Stimulated activated naive CD8-positive, alpha-beta T cell treated with anti-CD3 and anti-CD28 coated beads, Interleukin-15, Interleukin-2, amounts not matched to agents 100 U/mL and 50 U/mL, for 24 hours (primary cell): ENCODE results near the gene RPS6KA3.
"Not testable (repeated sequence)": the region's sequence is repeated elsewhere in the genome, so short reads cannot be mapped to it uniquely, and the experiment has no call there.

ENCODE experiments used
- ATAC-seq: fragments of 150-1000 bp; cut with Tn5 transposase; one replicate; pipeline ENCODE4 v1.10.0; 2021
- DNase-seq: peaks from one replicate; pipeline ENCODE4 v3.0.0; 2021

RPS6KA3 gene

GRCh38 chrX:20218836-20219505 lies 47.7 kb downstream of the RPS6KA3 start:
- no peak for ATAC-seq
- DNase-seq, result no peak

- no peak for ATAC-seq
- DNase-seq, result no peak
Measured at GRCh38 chrX:20217906-20218305, 48.8 kb downstream of the RPS6KA3 start.

DNA sequence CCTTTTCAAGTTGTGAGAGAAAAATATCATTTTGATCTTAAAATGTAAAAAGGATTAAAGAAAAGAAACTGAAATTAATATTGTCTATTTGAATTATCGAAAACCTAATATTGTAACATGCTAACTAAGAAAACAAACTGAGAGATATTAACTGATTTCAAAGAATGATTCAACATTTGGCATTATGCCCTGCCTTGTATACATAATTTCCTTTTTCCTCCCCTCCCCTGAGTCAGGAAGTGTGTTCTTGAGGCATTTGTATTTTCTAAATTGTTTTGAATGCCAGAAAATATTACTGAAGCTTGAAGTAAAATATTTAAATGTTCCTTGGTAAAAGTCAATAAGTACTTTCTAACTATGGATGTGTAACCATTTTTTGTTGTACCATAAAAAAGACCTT lies 49.4 kb downstream of the RPS6KA3 start:
- DNase-seq (no peak), ATAC-seq (no peak)

DNA sequence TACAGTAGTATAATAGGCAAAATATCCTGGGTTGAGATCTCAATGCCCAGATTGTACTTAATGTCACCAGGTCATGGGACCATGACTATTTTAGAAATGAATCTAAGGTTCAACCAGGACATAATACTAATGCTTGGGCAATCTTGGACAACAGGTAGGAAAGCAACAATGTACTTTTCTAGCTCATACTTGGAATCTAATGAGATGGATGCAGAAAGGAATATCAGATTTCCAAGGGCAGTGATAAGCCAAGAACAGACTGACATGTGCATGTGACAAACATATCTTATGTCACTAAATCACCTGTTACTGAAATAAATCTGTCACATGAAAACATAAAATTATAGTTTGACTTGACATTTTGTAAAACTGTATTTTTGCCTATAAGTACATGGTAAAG lies 51.1 kb downstream of the RPS6KA3 start:
- no peak for DNase-seq
- ATAC-seq, result no peak

- no peak for DNase-seq
- ATAC-seq, result peak; percentile 72
Measured at GRCh38 chrX:20212486-20213089, 54.1 kb downstream of the RPS6KA3 start.

- DNase-seq (no peak), ATAC-seq (no peak)
Measured at GRCh38 chrX:20211261-20211786, 55.4 kb downstream of the RPS6KA3 start.

DNA sequence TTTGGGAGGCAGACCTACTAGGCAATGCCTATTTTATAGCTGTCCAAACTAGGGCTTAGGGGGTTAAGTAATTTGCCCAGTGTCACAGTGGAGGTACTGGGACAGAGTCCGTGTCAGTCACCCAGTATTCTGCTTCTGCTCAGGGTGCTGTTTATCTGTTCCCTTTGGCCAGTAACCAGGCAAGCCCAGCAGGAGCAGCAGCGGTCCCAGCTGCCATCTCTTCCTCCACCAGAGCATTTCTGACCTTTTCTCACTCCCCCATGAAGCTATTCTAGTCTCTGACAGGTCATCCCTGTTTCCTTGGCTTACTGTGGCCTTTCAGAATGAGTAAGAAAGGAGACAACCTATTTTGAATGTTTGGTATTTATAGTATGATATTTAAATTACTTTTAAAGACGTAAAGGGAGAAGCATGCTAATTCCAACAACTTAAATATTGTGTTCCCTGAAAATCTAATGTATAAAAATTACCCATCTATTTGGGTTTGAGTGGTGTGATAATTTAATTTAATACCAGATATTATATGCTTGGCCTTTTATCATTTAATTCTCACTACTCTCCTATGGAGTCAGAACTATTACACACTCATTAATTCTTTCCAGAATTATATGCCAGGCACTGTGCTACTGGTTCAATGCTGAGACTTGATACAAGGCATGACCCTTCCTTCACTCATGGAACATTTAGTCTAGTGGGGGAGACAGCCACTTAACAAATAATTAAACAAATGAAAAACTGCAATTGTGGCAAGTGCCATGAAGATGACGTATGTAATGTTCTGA lies 60.6 kb downstream of the RPS6KA3 start:
- ATAC-seq (peak; percentile 92), DNase-seq (peak; percentile 15)

GRCh38 chrX:20204351-20204750 lies 62.4 kb downstream of the RPS6KA3 start:
- DNase-seq (no peak), ATAC-seq (no peak)

DNA sequence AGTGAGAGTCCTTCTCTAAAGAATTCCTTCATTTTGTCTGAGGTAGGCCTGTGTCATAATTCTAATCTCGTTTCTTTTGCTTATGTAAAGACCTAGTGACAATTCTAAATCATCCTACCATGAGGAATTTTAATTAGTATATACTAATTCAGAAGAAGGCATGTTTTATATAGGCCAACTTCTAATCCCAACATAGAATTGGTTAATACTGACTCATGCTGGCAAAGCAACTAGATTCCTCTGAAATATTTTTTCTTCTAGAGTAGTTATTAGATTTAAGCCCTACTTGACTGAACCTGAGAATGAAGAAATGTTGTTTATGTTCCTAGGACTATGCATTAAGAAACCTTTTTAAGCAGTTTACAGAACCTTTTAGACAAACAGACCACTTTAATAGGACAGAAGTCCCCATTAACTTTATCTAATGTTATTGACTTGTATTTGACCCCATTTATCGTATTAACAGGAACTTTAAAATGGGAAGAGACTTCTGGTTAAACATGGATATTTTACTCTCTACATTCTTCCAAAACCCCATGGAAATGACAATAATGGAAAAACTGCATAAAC lies 69.0 kb downstream of the RPS6KA3 start:
- ATAC-seq, result no peak
- DNase-seq, result no peak

GRCh38 chrX:20189171-20189570 lies 77.5 kb downstream of the RPS6KA3 start:
- DNase-seq (no peak), ATAC-seq (no peak)

- ATAC-seq (peak; percentile 43), DNase-seq (no peak)
Measured at GRCh38 chrX:20181598-20182329, 84.9 kb downstream of the RPS6KA3 start.

DNA sequence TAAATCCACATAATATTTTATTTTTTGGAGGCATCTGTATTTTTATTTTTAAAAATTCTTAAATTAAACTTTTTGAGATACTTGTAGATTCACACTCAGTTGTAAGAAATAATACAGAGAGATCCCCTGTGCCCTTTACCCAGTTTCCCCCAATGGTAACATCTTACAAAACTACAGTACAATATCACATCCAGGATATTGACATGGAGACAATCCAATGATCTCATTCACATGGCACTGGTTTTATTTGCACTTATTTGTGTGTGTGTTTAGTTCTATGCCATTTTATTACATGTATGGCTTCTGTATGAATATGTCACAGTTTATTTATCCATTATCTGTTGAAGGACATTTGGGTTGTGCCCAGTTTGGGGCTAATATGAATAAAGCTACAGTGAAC lies 89.6 kb downstream of the RPS6KA3 start:
- DNase-seq, result no peak
- ATAC-seq, result no peak

- DNase-seq, result no peak
- ATAC-seq, result no peak
Measured at GRCh38 chrX:20173856-20174255, 92.9 kb downstream of the RPS6KA3 start.

DNA sequence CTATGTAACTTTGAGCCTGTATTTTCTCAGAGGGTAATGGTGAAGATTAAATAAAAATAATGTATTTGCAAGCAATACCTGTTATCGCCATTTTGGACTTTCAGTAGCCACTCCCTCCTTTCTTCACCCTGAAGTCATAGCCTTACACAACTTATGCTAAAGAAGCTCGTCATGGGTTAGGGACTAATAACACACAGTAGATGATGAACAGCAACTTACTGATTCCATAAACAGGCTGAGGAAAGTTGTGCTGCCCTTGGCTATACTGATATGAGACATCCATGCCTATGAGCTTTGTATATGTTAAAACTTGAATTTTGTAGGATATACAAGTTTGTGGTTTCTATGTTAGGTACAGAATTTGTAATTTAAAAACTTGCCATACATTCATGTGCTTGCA lies 93.4 kb downstream of the RPS6KA3 start:
- DNase-seq (no peak), ATAC-seq (no peak)

DNA sequence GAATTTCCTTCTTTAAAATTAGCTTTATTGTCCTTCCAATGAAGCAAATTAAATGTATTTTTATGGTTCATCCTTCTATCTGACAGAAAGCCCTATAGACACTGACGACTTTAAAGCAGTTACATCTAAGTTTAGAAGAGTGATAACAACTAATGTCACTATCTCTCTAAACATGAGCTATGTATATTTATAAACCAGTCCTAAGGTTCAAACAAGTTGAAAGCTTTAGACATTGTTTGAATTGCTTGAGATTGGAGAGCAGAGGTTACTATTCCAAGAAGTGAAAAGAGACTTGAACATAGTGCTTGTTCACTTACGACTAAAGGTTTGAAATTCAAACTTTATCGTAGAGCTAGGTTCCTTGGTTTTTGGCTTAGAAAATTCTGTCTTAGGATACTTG lies 94.8 kb downstream of the RPS6KA3 start:
- ATAC-seq, result no peak
- DNase-seq, result no peak

- DNase-seq, ATAC-seq: not testable (repeated sequence)
Measured at GRCh38 chrX:20162516-20162915, 104.2 kb downstream of the RPS6KA3 start.

DNA sequence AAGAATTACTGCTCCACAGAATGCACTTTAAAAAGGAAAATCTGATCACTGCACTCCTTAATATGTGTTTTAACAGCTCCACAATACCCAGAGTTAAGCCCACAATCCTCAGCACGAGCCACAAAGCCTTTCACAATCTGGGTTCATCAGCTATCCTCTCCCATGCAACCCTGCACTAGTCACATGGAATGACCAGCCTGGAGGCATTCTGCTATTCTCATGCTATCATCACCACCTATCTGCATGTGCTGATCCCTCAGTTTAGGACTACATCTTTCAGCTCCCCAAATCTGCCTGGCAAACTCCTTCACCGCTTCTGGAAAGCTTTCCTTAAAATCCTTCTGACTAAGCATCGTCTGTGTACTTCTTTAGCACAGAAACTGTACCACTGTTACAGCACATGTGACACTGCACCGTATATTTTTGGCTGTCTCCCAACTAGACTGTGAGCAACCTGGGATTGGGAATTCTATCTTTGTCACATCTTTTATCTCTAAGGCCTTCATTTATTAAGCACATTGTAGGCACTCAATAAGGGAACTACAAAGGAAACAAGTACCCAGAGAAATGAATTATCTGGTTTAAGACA lies 106.8 kb downstream of the RPS6KA3 start:
- DNase-seq, result no peak
- no peak for ATAC-seq

- ATAC-seq, result no peak
- DNase-seq, result no peak
Measured at GRCh38 chrX:20151689-20152088, 115.0 kb downstream of the RPS6KA3 start.

DNA sequence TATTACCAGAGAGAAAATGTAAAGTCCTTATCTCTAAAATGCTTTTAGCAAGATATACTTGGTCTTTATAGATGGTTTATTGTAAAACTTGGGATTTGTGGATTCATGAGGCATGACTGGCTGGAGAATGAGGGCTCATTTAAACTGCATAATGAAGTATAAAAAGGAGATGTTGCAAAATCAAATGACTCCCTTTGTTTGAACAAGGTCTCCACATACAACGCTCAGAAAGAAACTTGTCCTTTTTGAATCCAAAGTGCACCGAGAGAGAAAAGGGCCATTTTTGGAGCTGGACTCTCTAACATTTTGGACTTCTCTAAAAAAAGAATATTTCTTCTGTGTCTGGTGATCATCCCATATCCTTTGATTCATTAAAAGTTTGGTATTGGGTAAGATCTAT lies 117.4 kb downstream of the RPS6KA3 start:
- ATAC-seq (no peak), DNase-seq (no peak)

DNA sequence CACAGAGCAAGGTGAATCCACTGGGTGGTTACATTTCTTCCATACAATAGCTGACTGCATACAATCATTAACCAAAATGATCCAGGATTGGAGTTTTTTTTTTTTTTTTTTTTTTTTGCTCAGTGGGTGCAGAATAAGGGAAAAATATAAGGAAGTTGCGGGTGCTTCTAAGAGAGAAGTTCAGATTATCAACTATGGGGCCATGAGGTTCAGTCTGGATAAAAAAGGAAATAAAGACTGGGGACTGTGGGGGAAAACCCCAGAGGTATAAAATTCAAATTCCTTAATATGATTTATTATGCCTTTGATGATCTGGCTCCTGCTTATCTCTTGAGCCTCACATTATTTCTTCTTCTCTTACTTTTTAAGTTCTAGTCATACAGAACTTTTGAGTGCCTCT lies 119.1 kb downstream of the RPS6KA3 start:
- ATAC-seq (no peak), DNase-seq (no peak)

GRCh38 chrX:20144491-20144890 lies 122.2 kb downstream of the RPS6KA3 start:
- no peak for ATAC-seq

DNA sequence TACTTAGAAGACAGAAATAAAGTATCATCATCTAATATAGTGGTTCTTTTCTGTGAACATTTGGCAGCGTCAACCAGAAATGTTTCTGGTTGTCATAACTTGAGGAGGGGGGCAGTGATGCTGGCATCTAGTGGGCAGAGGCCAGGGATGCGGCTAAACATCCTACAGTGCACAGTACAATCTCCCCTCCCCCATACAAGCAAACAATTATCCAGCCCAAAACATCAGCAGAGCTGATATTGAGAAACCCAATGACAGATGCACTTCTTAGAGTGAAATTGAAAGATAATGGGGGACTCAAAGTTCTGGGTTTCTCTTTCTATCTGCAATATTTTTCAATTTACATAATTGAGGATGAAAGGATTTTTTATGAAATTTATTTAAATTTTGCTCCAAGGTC lies 123.1 kb downstream of the RPS6KA3 start:
- ATAC-seq, result no peak
- DNase-seq, result no peak

More at GRCh38 chrX:20144491-20144890, 122.2 kb downstream of the RPS6KA3 start:
- no peak for DNase-seq
